Tibial artery (tissue), 4 donors: ENCODE data around the gene DNM3.
A peak's percentile ranks its signal among the peaks of the same experiment; 100 is the strongest.

Source experiments
- DNase-seq, 2 donors: peaks; one replicate each; pipeline ENCODE4 v3.0.0-alpha.2; 2019
- H3K27ac ChIP-seq, 2 donors: fragments of 200-600 bp; sonication (generic) in 1 of 2; 1 replicate in 1 of 2; 2 replicates in 1 of 2; pipeline ENCODE4 v1.5.1; 2018 to 2019; ENCODE audit warnings: mild to moderate bottlenecking in 1 of 2
- H3K27me3 ChIP-seq, 2 donors: fragments of 200-600 bp; sonication (generic) in 1 of 2; one replicate each; pipeline versions ENCODE4 v1.5.1 to v1.6.0; 2016 to 2019
- H3K36me3 ChIP-seq, 3 donors: fragments of 200-600 bp; sonication (generic) in 2 of 3; one replicate each; pipeline ENCODE4 v1.5.1; 2016 to 2019; ENCODE audit warnings: mild to moderate bottlenecking in 2 of 3
- H3K4me1 ChIP-seq, 4 donors: fragments of 200-600 bp; sonication (generic) in 2 of 4; 1 replicate in 3 of 4; 2 replicates in 1 of 4; pipeline ENCODE4 v1.5.1; 2016 to 2019
- H3K4me3 ChIP-seq, 2 donors: fragments of 200-600 bp; sonication (generic) in 1 of 2; 1 replicate in 1 of 2; 2 replicates in 1 of 2; pipeline ENCODE4 v1.5.1; 2018 to 2019; ENCODE audit warnings: mild to moderate bottlenecking in 2 of 2
- H3K9me3 ChIP-seq, 3 donors: fragments of 200-600 bp; sonication (generic) in 1 of 3; one replicate each; pipeline ENCODE4 v1.5.1; 2016 to 2019
- CTCF ChIP-seq, 2 experiments: fragments of 200-600 bp in 1 of 2; fragments of 450-650 bp in 1 of 2; IDR thresholded peaks; one replicate each; pipeline ENCODE4 v1.5.1; 2017 to 2019; ENCODE audit warnings: antibody characterized with exemption in 2 of 2, mild to moderate bottlenecking in 1 of 2, moderate library complexity in 1 of 2
- intact Hi-C: fragments of 100-400 bp; cut with DNase I; formaldehyde crosslinking; loops from one replicate; pipeline ENCODE4 v1.15.0; 2023; ENCODE audit warnings: low total_unique reads

The DNM3 gene

GRCh38 chr1:172449585-172450523 lies 608.6 kb downstream of the DNM3 start:
- TF ChIP-seq CTCF (IDR thresholded peaks at IDR 0.05) = peak; percentile 82 to 92
- no peaks in the 10 kb centered on the region for H3K36me3 ChIP-seq
- no peaks in the 10 kb centered on the region for H3K27me3 ChIP-seq
- peak; percentile 47 to 66 for DNase-seq
- peak overlapping the region in 1 of 2 donors; percentile 17 for H3K4me3 ChIP-seq
- H3K9me3 ChIP-seq = no peaks in the 10 kb centered on the region
- no peak overlapping the region for H3K27ac ChIP-seq
- intact Hi-C loops = loop anchor here (10.0 kb wide), 3 partner anchors 75 to 645 kb away; no protein-coding TSS in a partner anchor
- peaks cover 0 to 13% (median 2%) of the 10 kb centered on the region in 4 donors for H3K4me1 ChIP-seq

- Histone ChIP-seq H3K4me1 (peaks cover 0 to 13% (median 2%) of the 10 kb centered on the region in 4 donors), H3K27ac (no peak overlapping the region), H3K27me3 (no peaks in the 10 kb centered on the region), H3K36me3 (no peaks in the 10 kb centered on the region), H3K4me3 (no peak overlapping the region), H3K9me3 (no peaks in the 10 kb centered on the region)
- TF ChIP-seq CTCF (IDR thresholded peaks at IDR 0.05) = no peak
- intact Hi-C loops = loop anchor here (10.0 kb wide), 1 partner anchor 74 kb away; no protein-coding TSS in a partner anchor
- DNase-seq = no peak
These were observed 609.2 kb downstream of the DNM3 start for GRCh38 chr1:172450524-172450885.

- intact Hi-C loops = loop anchor here (10.0 kb wide), 1 partner anchor 74 kb away; no protein-coding TSS in a partner anchor
- Histone ChIP-seq H3K4me3 (no peak overlapping the region), H3K9me3 (no peaks in the 10 kb centered on the region), H3K4me1 (peaks cover 0 to 13% (median 2%) of the 10 kb centered on the region in 4 donors), H3K27ac (no peak overlapping the region), H3K27me3 (peaks cover 0 to 2% of the 10 kb centered on the region in 2 donors), H3K36me3 (no peaks in the 10 kb centered on the region)
- no peak for DNase-seq
- no peak for TF ChIP-seq CTCF (IDR thresholded peaks at IDR 0.05)
These were observed 609.7 kb downstream of the DNM3 start for GRCh38 chr1:172451002-172451443.

GRCh38 chr1:172452536-172453152 lies 611.3 kb downstream of the DNM3 start:
- peaks cover 0 to 13% (median 2%) of the 10 kb centered on the region in 4 donors for H3K4me1 ChIP-seq
- H3K36me3 ChIP-seq = no peaks in the 10 kb centered on the region
- intact Hi-C loops = loop anchor here (10.0 kb wide), 1 partner anchor 72 kb away; no protein-coding TSS in a partner anchor
- H3K27ac ChIP-seq = no peak overlapping the region
- H3K4me3 ChIP-seq = no peak overlapping the region
- no peaks in the 10 kb centered on the region for H3K9me3 ChIP-seq
- H3K27me3 ChIP-seq = peaks cover 0 to 2% of the 10 kb centered on the region in 2 donors
- TF ChIP-seq CTCF (IDR thresholded peaks at IDR 0.05) = no peak
- no peak for DNase-seq

- intact Hi-C loops = loop anchor here (10.0 kb wide), 1 partner anchor 72 kb away; no protein-coding TSS in a partner anchor
- no peak overlapping the region for H3K27ac ChIP-seq
These were observed 611.9 kb downstream of the DNM3 start for GRCh38 chr1:172453153-172453545.

More at GRCh38 chr1:172453153-172453545, 611.9 kb downstream of the DNM3 start:
- TF ChIP-seq CTCF (IDR thresholded peaks at IDR 0.05) = no peak
- no peak for DNase-seq
- peaks cover 0 to 2% of the 10 kb centered on the region in 2 donors for H3K27me3 ChIP-seq
- H3K36me3 ChIP-seq = no peaks in the 10 kb centered on the region
- no peak overlapping the region for H3K4me3 ChIP-seq
- peaks cover 0 to 13% (median 2%) of the 10 kb centered on the region in 4 donors for H3K4me1 ChIP-seq
- no peaks in the 10 kb centered on the region for H3K9me3 ChIP-seq
